DMS153 (cell line): Measurements from ENCODE around the gene CD74.

Experiments used
- DNase-seq: peaks from one replicate; lab custom pipeline; 2025; lab: John Stamatoyannopoulos, UW

The CD74 gene

GRCh38 chr5:150361301-150361700 is 51.4 kb downstream of the CD74 start:
- DNase-seq, result no peak

- DNase-seq, result no peak
Measured at GRCh38 chr5:150358261-150359095, 54.2 kb downstream of the CD74 start.

- DNase-seq, result peak; percentile 74
Measured at GRCh38 chr5:150357326-150358260, 55.1 kb downstream of the CD74 start, which contains the start of gene TCOF1. TSS of gene TCOF1 (plus strand) at chr5:150357697. CDS start at chr5:150357747, 50 bp downstream.

GRCh38 chr5:150356575-150357294 is 56.0 kb downstream of the CD74 start:
- DNase-seq, result no peak

GRCh38 chr5:150355791-150356190 is 56.9 kb downstream of the CD74 start:
- DNase-seq, result no peak

- no peak for DNase-seq
Measured at GRCh38 chr5:150353032-150353675, 59.6 kb downstream of the CD74 start.

- DNase-seq, result no peak
Measured at GRCh38 chr5:150352244-150353031, 60.3 kb downstream of the CD74 start.
